ENCODE results near the gene PSAT1. TPM values are rescaled to one million over a fixed set of nuclear protein-coding genes. Genes with fewer than 3 reads are reported as not detected.

The PSAT1 gene
- total and polyA plus RNA-seq, 2 of the 13 experiments (the other 11 are each of a cell fraction or from before 2014, with no cell fraction given), result 135 to 229 TPM

DNA sequence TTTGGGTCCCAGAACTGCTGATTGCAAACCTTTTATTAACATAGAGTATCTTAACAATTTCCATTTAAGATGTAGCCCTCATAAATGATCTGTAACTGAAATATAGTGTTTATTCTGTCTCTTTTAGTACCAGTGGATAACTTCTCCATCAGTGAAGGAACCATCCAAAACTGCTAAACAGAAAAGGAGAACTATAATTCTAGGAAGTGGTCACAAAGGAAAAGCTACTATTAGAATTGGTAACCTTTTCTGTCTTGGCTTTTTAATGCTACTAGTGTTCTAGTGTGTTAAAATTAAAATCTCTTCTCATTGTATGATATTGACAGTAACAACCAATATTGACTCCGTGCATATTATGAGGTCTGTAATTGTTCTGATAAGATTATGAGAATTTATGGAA, 48.3 kb upstream of the PSAT1 start (continued):
- no peak for TF ChIP-seq ZNF550 (CRISPR knock-in tag; IDR thresholded peaks at IDR 0.05; ENCODE audit: borderline replicate concordance)

DNA sequence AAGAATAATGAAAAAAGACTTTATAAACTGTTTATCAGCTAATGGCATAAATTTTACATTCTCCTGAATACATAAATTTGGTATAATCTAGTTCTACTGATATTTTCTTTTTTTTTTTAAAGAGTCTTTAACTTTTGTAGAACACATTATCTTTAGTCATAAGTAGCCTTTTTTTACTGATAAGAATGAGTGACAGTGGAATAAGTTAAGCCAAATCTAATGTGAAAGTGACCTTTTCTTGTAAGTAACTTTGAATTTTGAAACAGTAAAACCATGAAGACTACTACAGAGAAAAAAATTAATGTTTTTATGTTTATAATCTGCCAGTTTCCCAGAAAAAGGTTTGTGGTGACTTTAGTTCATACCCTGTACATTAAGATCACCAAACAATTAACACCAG, 47.4 kb upstream of the PSAT1 start:
- intact Hi-C loops (cut with micrococcal nuclease; ENCODE audit: unreplicated experiment) (no loop called here), in situ Hi-C loops (cut with HindIII; ENCODE audit: extremely low pct_ligation_motif_present, low pct_unique_long_range_greater_than_20kb) (no loop called here)
- peaks cover 4 to 21% of the 10 kb centered on the region in 2 experiments for H3K36me3 ChIP-seq (replicated peaks in 1 of 2; ENCODE audit: control insufficient read depth in 1 of 2, insufficient read depth in 2 of 2, low read length in 2 of 2)
- H3K27ac ChIP-seq (ENCODE audit: extremely low read length, insufficient read depth, low read length), result no peak overlapping the region
- no peaks in the 10 kb centered on the region for H3K27me3 ChIP-seq (ENCODE audit: control insufficient read depth in 1 of 2, insufficient read depth in 2 of 2, low read length in 2 of 2)
- CTCF ChIA-PET (ENCODE audit: low intra/inter-chr PET ratio, low total read pairs), result no interaction called here
- H3K4me3 ChIP-seq (replicated peaks in 1 of 3; ENCODE audit: insufficient read depth in 1 of 3, low read depth in 2 of 3, low read length in 3 of 3), result no peak overlapping the region
- no peaks in the 10 kb centered on the region for H3K9me3 ChIP-seq (ENCODE audit: low read length)
- no TSS peak for BruUV-seq (replicated peaks)
- H2AFZ ChIP-seq (ENCODE audit: low read length), result no peak overlapping the region
- ATAC-seq, result no peak
- DNase-seq (ENCODE audit: low spot score), result no peak
- POLR2A ChIA-PET, result no interaction called here
- no peak for FAIRE-seq
- no peaks in the 10 kb centered on the region for H3K79me2 ChIP-seq (ENCODE audit: insufficient read depth, low read length)
- no peak overlapping the region for H3K4me2 ChIP-seq (ENCODE audit: low read depth, low read length)
- H3K9ac ChIP-seq (ENCODE audit: insufficient read depth, low read depth, low read length), result no peak overlapping the region
- H4K20me1 ChIP-seq (ENCODE audit: insufficient read depth, low read length), result no peaks in the 10 kb centered on the region
- no peak for TF ChIP-seq CBX2 (IDR thresholded peaks at IDR 0.05; ENCODE audit: low read depth, low read length)
- TF ChIP-seq CBX2 (CRISPR knock-in tag; IDR thresholded peaks at IDR 0.05; ENCODE audit: low read depth), result no peak
- TF ChIP-seq, protein P1, sequence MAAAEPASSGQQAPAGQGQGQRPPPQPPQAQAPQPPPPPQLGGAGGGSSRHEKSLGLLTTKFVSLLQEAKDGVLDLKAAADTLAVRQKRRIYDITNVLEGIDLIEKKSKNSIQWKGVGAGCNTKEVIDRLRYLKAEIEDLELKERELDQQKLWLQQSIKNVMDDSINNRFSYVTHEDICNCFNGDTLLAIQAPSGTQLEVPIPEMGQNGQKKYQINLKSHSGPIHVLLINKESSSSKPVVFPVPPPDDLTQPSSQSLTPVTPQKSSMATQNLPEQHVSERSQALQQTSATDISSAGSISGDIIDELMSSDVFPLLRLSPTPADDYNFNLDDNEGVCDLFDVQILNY (CRISPR knock-in tag; conservative IDR thresholded peaks at IDR 0.05), result no peak
- TF ChIP-seq ZNF441 (CRISPR knock-in tag; IDR thresholded peaks at IDR 0.05; ENCODE audit: borderline replicate concordance), result no peak
- TF ChIP-seq FOXM1 (CRISPR knock-in tag; IDR thresholded peaks at IDR 0.05), result no peak
- TF ChIP-seq ZNF460 (CRISPR knock-in tag; IDR thresholded peaks at IDR 0.05; ENCODE audit: borderline replicate concordance), result no peak
- TF ChIP-seq, protein P2, sequence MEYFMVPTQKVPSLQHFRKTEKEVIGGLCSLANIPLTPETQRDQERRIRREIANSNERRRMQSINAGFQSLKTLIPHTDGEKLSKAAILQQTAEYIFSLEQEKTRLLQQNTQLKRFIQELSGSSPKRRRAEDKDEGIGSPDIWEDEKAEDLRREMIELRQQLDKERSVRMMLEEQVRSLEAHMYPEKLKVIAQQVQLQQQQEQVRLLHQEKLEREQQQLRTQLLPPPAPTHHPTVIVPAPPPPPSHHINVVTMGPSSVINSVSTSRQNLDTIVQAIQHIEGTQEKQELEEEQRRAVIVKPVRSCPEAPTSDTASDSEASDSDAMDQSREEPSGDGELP (IDR thresholded peaks at IDR 0.05; ENCODE audit: borderline replicate concordance, low read depth), result no peak
- no peak for TF ChIP-seq ZNF234 (CRISPR knock-in tag; conservative IDR thresholded peaks at IDR 0.05)
- no peak for TF ChIP-seq PRMT3 (CRISPR knock-in tag; IDR thresholded peaks at IDR 0.05; ENCODE audit: borderline replicate concordance, low read depth)
- TF ChIP-seq, protein P3, sequence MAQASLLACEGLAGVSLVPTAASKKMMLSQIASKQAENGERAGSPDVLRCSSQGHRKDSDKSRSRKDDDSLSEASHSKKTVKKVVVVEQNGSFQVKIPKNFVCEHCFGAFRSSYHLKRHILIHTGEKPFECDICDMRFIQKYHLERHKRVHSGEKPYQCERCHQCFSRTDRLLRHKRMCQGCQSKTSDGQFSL (CRISPR knock-in tag; IDR thresholded peaks at IDR 0.05), result no peak
- no peak for TF ChIP-seq ZSCAN25 (CRISPR knock-in tag; IDR thresholded peaks at IDR 0.05)
- TF ChIP-seq, protein P4, sequence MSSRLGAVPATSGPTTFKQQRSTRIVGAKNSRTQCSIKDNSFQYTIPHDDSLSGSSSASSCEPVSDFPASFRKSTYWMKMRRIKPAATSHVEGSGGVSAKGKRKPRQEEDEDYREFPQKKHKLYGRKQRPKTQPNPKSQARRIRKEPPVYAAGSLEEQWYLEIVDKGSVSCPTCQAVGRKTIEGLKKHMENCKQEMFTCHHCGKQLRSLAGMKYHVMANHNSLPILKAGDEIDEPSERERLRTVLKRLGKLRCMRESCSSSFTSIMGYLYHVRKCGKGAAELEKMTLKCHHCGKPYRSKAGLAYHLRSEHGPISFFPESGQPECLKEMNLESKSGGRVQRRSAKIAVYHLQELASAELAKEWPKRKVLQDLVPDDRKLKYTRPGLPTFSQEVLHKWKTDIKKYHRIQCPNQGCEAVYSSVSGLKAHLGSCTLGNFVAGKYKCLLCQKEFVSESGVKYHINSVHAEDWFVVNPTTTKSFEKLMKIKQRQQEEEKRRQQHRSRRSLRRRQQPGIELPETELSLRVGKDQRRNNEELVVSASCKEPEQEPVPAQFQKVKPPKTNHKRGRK (CRISPR knock-in tag; IDR thresholded peaks at IDR 0.05), result no peak
- TF ChIP-seq RFX1 (IDR thresholded peaks at IDR 0.05), result no peak
- TF ChIP-seq ARHGAP35 (CRISPR knock-in tag; IDR thresholded peaks at IDR 0.05; ENCODE audit: borderline replicate concordance), result no peak
- no peak for TF ChIP-seq ZNF510 (CRISPR knock-in tag; IDR thresholded peaks at IDR 0.05; ENCODE audit: low read depth)
- no peak for TF ChIP-seq ZFP82 (CRISPR knock-in tag; IDR thresholded peaks at IDR 0.05; ENCODE audit: borderline replicate concordance)
- H3K4me1 ChIP-seq (ENCODE audit: insufficient read depth, low read length), result no peaks in the 10 kb centered on the region

Measured in HepG2 (cell line).